Activated T-helper 1 cell treated with anti-CD3 and anti-CD28 coated beads, Interleukin-2, amount 50 U/mL, for 16 hours (primary cell): Measurements from ENCODE around the gene DSCAML1.

Experiments used
- DNase-seq, 2 donors: peaks; one replicate each; pipeline ENCODE4 v3.0.0-alpha.2; 2020; ENCODE audit warnings: low read depth in 1 of 2, low spot score in 1 of 2

DSCAML1 gene

DNA sequence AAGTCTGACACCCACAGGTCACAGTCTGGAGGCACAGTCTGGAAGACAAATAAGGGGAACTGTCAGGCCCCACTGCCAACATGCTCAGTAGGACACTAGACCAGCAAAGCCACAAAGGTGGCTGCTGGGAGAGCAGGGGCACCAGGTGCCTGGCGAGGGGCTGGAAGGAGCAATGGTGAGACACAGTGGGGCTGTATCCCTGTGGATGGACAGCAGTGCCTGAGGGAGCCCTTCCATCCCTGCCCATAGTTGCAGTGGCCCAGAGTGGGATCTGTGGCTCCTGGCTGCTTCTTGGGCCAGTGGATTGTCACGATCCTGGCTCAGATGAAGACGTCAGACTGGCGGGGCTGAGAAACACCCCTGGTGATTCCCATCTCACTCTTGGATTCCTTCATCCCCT is 154.6 kb downstream of the DSCAML1 start:
- DNase-seq, result no peak

DNA sequence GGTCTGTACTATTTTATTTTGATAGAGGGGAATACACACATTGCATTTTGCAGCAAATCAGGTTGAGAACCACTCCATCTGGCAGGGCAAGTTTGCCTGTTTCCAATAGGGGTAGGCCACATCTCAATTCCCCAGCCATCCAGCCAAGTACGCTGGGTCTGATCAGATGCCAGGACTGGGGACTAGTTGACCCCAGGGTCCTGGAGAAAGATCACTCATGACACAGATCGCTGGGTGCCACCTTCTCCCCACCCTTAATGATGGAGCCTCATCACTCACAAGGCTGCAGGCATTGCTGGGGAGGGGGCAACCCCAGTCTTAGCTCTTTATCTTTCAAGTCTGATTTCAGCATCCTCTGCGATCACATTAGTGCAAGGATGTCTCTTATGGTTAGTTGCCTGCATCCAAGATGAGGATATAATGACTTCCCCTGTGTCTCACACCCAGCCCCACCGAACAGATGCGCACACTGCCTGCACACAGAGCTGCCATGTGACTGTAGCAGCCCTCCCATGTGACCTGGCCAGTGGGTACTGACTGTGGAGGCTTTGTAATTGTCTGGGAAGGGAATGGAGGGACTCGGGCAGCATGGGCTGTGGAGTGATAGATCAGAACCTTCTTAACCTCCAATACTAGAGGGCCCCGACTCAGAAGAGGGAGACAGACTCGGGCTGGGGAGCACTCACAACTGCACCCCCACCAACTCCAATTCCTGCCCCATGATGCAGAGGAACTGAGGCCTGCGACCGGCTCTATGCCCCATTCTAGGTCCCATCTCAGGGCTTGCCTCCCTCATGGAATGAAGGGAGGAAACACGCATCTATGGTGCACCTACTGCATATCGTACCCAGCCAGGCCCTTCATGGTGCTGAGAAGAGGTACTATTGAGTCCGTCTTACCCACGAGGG is 155.8 kb downstream of the DSCAML1 start:
- DNase-seq, result no peak

DNA sequence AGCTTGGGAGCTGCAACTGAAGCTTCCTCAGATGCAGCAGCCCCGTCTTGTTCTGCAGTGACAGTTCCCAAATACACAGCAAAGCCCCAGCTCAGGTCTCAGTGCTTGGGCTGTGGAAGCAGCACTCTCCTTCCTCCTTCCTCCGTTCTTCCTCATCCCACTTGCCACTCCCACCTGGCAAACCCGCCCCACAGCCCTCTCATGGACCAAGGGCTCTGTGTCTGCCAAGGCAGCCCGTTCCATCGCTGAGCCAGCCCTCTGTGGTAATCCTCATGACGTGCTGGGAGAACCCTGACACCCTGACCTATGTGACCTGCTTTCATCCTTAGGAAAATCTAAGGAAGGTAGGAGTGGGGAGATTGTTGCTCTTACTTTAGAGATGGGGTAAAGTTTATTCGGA is 157.0 kb downstream of the DSCAML1 start:
- DNase-seq, result no peak

DNA sequence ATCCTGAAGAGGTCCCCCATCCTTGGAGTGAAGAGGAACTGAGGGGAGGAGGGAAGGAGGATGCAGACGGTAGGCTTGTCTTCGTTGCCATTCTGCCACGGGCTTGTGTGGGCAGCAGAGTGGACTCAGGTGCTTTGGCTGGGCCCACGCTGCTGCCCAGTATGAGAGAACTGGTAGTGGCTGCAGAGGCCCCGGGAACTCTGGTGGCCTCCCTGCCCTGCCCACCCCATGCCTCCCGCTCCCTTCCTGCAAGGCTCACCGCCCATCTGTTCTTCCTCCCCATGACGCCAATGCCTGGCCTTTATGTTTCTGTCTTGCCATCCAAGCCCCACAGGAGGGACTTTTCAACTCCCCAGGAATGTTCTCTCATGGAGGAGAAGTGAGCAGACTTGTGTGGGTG is 157.4 kb downstream of the DSCAML1 start:
- DNase-seq, result no peak

DNA sequence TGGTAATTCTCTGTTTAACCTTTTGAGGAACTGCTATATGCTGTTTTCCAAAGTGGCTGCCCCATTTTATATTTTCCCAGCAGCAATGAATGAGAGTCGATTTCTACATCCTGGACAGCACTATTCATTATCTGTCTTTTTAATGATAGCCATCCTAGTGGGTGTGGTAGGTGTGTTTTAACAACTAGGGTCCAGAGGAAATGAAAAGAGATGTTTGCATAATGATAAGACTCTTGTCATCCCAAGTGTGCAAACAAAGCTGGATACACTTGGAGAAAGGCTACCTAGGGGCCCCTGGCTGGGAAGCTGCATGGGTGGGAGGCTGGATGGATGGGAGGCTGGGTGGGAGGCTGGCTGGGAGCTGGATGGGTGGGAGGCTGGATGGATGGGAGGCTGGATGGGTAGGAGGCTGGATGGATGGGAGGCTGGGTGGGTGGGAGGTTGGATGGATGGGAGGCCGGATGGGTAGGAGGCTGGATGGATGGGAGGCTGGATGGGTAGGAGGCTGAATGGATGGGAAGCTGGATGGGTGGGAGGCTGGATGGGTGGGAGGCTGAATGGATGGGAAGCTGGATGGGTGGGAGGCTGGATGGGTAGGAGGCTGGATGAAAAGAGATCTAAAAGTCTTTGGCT is 158.0 kb downstream of the DSCAML1 start:
- no peak for DNase-seq

DNA sequence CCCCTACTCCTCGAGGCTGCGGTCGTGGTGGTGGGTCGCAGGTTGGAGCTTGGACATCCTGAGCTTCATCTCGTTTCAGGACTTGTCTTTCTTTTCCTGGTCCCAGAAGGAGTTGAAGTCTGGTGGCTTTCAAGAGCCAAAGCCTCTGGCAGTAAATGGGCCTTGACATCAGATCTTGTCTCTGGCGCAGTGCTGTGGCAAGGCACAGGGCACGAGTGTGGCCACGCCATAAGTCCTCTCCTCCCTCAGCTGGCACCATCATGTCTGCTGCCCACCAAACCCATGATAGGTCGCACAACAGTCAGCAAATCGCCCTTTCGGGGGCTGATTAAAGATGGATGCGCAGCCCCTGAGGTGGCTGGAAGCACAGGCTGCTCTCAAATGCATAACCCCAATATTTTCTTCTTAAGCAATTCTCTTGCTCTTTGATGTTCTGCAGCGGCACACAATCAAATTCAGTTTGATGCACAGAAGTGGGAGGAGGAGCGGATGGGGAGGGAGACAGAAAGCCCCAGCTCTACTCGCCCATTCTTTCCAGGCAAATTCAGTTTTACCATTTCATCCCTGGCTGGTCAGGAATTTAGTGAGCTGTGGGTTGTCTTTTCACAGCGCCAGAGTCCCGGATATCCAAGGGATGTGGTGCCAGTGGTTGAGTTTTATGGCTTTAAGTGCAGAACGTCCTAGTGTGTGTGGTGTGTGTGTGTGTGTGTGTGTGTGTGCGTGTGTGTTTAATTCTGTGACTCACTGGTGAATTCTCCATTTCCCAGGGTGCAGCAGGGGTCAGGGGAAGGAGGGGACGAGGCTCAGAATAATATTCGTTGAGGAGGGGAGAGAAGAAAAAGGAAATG is 162.0 kb downstream of the DSCAML1 start:
- no peak for DNase-seq

DNA sequence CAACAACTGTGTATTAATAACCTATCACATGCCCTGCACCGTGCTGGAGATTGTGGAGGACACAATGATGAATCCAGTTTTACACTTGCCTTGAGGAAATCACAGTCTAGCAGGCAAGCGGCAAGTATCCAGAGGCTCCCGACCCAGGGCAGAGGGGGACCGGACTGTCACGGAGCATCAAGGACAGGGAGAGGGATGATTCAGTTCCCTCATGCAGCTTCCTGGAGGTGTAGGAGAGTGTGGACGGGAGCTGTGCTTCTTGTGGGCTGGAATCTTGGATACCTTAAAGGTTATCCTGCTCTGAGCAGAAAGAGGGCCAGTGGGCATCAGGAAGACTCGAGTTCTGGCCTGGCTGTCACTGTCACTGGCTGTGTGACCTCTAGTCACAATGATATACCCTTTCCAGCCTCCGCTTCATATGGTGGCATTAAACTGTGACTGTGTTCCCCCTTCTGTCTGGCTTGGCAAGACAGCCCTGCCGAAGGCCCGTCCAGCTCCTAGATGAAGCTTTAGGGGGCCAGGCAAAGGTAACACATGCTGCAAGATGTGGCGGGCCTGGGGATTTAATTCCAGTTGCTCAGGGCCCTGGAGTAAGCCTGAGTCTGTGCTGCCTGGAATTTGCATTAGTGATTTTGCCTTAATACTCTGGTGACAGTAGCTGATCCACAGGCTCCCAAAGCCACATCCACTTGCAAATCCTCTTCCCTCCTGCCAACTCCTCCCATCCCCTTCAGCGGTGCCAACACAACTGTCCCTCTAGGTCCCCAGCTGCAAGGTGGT is 162.8 kb downstream of the DSCAML1 start:
- DNase-seq, result no peak

DNA sequence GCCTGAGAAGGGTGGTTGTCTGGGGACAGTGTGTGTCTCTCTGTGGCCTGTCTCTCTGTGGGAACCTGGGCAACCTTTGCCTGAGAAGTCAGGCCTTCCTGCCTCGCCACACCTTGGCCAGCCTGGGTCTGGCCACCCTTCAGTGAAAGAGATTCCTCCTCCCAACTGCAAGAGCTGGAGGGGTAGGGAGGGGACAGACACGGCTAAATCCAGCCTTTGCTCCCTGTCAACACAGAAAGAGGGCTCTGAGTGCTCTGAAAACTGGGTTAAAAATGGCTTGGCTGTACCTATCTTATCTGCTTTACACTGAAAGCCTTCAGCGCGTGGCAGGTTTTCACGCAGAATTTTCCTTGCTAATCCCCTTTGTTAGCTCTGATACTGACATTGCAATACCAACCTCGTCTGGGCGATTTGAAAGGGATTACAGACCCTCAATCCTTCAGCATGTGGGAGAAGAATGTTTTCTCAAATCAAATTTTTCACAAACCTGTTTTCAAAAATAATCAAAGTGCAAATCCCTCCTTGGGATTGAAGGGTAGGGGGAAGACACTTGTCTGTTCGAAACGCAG is 163.7 kb downstream of the DSCAML1 start:
- DNase-seq, result no peak

DNA sequence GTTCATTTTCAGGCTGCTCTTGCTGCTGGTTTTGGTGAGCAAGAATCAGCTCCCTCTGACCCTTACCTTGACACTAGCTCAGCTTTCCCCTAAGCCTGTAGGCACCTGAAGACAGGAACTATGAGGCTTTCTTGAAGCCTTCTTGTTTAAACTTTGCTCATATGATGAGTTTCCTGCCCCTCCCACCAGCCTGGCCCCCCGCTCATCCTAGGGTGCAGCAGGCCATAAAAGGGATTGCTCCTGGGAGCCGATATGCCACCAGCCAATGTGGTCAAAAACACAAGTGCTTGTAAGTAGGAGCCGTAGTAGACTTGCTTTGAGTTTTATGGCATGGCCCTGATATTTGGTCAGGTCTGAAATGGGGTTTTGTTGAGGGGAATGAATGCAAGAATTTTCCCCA is 164.7 kb downstream of the DSCAML1 start:
- no peak for DNase-seq

DNA sequence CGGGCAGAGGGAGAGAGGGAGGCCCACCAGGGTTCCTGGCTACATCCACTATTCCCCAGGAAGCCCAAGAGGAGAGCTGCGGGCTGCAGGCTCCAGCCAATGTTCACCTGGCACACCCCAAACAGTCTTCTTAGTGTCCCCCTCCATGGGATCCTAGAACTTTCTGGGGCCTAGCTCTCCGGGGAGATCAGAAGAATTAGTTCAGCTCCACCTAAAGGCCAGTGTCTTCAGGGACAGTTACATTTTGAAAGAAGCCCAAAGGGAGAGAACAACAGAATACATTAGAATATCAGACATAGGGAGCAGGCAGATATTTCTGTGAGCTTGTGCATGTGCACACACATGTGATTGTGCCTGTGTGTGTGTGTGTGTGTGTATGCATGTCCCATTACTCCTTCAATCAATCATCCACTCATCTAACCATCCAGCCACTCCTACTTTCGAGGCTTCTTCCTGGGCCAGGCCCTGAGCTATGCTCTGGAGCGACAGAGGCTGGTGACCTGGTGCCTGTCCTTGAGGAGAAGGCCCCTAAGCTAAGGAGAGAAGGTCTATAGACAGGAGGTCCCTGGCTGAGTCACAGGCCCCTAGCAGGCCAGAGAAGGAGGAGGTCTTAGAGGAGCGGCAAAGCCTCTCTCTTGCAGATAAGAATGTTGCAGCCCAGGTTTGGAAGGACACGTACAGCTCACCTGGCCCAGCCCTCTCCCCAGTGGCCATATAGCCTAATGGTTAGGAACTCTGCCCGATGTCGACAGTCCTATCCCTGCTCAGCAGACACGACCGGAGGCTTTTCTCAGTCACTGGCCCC is 165.5 kb downstream of the DSCAML1 start:
- DNase-seq, result no peak

DNA sequence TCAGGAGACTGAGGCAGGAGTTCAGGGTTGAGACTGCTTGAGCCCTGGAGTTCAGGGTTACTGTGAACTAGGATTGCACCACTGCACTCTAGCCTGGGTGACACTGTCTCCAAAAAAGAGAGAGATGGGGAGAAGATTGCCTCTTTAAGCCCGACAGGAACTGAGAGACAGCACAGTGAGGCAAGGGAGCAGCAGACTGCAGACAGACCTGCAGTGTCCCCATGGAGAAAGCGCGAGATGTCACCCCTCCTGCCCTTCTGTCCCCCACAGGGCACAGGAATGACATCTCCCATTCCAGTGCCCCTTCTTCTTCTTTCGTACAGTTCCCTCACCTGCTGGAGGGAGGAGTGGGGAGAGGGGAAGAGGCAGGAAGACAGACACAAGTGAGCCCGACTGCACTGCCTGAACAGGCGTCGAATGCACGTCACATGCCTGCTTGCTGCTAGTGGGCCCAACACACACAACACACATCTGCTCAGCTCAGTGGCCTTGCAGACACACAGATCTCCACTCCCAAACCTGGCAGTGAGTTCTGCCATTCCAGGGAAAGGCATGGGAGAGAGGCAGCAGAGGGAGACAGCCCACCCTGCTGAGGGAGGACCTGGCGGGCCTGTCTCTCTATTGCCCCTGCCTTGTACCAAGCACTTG is 167.0 kb downstream of the DSCAML1 start:
- DNase-seq, result no peak

DNA sequence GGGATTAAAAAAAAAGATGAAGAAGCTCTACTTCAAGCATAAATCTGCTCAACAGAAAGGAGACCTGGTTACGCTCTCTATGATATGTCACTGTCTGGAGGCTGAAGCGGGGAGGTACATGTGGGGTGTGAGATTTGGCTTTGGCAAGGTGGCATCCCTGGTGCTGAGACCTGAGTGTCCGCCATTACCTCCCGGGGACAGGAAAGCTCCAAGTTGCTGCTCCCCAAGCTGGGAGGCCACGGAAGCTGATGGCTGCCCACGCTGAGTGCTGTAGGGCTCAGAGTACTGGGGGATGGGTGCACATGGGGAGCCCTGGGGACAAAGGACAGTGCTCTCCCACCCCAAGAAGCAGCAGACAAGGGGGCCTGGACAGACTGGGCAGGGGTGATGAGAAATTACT is 167.9 kb downstream of the DSCAML1 start:
- DNase-seq, result no peak

DNA sequence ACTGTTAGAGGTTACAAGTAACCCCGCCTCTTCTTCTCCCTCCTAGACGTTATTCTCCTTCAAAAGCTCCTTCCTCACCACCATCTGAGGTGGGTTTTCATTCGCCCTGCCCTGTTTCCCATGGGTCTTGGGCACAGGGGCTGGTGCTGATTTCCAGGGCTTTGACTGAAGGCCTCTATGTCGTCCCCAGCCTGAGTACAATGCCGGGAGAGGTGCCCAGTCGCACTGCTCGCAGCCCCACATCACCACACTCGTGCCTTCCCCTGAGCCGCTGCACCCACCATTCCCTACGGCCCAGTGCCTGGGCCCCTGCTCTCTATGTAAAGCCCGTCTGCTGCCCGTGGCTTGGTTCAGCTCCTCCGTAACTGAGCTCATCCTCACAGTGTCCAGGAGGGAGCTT is 169.8 kb downstream of the DSCAML1 start:
- no peak for DNase-seq

DNA sequence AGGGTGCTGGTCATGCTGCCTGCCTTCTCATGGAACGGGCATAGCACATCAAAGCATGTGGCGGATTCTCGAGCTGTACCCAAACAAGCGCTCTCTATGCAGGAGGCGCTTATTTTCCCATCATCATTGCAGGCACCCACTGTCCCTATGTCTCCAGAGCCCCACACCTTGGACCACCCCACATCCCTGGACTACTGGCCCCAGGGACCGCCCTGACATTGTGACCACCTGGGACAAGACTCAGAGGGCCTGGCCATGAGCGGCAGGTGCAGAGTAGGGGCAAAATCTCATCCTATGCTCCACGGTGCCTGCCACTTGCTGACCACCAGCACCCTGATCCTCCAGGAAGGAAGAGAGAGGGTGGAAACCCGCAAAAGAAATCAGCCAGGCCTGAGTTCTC is 170.4 kb downstream of the DSCAML1 start:
- no peak for DNase-seq

DNA sequence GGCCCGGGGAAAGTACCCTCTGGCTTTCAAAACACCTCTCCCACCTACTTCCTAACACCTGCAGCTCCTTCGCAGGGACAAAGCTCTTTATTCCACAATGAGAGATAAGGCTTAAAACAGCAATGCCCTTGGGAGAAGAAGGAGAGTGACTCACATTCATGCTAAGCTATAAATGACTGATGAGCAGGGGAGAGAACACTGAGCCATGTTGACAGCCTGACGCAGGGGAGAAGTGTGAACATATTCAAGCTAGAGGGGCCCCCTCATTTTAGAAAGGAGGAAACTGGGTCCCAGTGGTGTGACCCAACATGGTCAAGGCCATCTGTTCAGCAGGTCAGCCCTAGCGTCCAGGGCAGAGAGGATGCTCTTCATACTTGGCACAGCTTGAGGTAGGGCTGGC is 171.8 kb downstream of the DSCAML1 start:
- no peak for DNase-seq

DNA sequence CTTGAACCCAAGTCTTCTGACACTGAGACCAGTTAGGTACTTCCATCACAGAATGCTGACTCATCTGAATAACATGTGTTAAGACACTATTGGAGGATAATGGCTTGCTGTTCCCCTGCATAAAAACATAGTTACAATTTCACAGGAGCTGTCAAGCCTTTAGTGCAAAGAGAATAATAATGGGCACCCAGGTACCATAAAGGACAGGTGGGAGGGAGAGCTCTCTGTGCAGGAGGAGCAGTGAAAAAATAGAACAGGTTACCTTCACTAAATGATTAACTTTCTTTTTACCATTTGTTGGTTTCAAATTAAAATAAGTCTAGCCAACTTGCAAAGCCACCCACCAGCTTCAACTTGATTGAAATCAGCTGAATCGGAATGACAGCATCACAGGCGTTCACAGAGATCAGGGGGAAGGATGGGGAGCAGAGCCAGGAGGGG is 173.2 kb downstream of the DSCAML1 start:
- DNase-seq, result no peak

DNA sequence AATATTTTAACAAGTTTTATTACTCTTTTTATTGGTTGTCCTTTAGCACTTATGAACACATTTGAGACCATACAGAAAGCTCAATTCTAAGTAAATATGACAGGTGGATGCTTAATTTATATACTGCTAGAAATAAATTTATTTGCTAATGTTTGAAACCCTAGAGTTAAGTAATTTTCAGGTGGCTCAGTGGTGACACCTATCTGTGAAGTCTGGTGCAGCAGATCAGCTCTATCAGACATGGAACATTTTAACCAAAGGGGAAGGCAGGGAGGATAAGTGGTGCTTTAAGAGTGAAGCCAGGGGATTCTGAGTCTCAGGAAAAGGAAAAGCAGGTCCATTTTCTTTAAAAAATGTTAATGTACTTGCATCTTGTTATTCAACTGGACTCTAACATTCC is 175.8 kb downstream of the DSCAML1 start:
- no peak for DNase-seq

DNA sequence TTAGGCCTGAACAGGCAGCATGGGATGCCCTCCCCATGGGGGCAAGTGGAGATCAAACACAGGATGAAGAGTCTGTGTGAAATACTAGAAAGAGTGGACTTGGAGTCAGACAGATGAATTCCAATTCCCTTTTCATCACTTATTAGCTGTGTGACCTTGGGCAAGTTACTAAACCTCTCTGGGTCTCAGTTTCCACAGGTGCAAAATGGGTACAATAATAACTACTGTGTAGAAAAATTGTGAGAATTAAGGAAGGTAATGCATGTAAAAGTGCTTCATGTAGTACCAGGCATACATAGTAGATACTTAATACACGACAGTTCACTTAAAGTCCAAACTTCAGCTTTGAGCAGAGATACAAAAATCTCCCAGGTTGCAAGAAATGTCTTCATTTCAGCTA is 176.4 kb downstream of the DSCAML1 start:
- no peak for DNase-seq

DNA sequence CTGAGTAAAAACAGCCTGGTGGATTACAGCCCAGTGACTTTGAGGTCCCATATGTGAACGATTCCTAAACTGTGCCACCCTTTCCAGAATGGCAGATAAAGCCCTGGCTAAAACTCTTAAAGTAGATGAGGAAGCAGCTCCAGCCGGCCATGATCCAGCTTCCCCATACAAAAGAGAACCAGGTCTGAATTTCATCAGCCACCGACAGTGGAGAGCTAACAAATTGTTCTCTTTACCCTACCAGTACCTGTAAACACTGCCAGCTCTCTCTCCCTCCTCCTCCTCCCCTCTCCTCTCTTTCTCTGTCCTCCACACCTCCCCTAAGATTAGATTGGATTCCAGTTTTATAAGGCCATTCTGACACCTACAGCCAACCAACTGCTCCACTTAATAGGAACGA is 176.9 kb downstream of the DSCAML1 start:
- DNase-seq, result no peak
